ENCODE measurements around the gene MDFIC.

MDFIC gene

DNA sequence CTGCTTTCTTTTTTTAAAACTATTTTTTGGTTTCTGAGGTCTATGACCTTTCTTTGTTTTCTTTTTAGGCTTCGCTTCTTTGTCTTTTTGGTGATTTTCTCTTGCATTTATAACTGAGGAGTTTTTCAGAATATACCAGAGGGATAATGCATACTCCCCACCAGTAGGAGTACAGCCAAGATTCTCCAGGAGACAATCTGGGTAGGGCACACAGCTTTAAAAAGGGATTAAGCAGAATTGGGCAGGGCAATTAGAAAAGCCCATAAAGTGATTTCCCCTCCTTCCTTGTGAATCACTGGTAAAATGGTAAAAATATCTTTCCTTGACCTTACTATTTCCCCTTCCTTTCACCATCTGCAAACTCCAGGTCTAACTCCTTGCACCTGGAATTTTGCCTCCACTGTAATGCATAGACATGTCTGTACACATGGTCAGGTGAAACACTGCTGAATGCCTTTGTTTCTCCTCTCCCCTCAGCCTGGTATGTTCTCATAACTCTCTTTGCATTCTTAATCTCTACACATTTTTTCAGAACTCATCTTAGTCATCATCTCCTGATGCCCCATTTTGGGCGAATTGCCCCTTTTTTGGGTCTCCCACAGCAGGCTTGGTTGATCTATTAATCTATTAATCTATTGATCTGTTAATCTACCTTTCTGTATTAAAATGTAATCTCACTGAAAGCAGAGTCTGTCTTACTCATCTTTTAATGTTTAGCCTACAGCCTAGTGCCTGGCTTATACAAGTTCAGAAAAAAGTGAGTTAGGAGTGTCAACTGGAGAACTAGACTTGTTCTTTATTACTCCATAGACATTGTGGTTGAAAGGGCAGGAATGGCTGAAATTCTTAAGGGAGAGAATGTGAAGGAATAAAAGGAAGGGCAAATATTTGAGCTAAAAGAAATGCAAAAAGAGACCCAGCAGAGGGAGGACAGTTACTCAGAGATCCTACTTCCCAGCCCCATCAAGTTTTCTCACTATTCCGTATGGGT lies 64.6 kb downstream of the MDFIC start:
- no peak for DNase-seq
- intact Hi-C loops (cut with DNase I), result no loop called here

DNA sequence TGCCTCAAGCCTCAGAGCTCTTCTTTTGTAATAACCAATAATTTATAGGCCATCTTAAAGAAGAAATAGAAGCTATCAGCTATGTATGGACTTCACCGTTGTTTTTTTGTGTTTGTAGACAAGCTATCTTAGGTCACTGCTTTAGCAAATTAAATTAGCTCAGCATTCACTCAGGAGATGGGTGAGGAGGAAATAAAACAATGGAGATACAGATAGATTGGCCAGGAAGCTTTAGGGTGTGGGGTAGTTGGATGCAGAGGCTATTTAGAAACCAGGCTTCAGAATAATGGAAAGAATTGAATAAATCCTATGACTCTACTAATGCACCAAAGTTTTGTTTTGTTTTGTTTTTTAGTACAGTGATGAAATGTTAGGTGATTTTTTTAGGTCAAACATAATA lies 66.1 kb downstream of the MDFIC start:
- intact Hi-C loops (cut with DNase I), result no loop called here
- DNase-seq, result no peak

DNA sequence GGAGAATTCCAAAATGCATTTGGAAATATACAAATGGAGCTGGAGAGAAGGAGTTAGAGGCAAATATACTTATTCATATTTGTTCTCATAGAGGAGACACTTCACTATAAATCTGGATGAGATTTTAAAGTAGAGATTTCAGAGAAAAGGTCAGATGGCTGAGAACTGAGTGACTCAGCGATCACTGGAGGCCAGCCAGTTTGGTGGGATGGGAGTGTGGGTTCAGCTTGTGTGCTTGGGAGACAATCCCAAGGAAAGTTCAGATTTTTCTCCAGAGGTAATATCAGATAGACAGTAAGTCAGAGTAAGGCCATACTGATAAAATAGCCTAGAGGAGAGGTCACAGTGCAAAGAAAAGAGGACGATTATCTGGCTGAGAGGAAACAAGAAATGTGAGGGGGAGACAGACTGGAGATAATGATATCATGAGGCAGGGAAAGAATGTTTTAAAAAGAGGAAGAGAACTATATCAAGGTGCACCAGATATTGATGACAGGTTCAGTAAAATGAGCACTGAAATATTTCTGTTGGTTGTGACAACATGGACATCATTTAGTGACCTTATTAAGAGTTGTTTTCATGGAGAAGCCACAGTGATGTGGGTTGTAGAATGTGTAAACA lies 67.0 kb downstream of the MDFIC start:
- intact Hi-C loops (cut with DNase I), result no loop called here

DNA sequence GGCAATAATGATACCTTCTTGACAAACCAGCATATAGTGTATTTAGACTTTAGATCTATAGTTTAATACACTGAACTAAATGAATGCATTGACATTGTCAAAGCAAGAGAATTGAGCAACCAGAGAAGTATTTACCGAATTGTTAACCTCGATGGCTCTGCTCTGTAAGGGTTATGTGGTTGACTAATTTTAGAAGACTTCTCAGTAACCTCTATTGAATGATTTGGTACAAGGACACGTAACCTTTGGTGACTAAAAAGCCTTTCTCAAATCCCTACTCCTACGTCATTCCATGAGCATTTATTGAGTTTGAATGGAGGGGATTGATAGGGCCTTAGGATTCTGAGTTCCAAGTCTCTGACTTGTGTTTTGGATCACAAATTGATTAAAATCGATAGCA lies 67.6 kb downstream of the MDFIC start:
- no peak for DNase-seq
- intact Hi-C loops (cut with DNase I), result no loop called here

More for the DNA sequence above, 67.0 kb downstream of the MDFIC start:
- DNase-seq, result no peak

DNA sequence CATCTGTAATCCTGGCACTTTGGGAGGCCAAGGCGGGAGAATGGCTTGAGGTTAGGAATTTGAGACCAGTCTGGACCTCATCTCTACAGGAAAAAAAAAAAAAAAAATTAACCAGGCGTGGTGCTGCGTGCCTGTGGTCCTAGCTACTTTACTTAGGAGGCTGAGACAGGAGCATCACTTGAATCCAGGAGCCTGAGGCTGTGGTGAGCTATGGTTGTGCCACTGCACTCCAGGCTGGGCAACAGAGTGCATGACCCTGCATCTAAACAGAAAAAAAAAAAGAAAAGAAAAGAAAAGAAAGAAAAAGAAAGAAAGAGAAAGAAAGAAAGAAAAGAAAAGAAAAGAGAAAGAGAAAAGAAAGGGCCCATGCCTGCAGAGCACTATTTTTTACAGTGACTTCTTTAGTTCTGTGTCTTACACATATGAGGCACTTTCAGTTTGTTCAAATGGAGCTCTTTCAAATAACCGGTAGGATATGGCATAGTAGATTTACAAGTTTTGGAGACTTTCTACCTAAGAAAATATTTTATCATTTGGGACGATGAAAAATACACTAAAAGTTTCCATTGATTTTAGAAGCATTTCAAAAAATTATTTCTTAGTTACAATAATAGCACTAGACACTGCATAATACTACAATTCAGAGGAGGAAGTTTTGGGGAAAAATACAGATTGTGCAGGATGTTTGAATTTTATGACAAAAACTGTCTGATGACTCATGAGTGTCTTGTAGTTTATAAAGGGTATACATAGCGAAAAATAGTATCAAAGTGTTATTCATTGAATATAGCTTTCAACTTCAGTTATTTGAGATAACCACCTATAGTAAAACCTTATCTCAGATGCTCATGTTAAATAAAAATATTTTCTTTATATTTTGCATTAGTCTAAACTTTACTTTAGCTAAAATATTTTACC lies 75.9 kb downstream of the MDFIC start:
- DNase-seq, result no peak
- intact Hi-C loops (cut with DNase I), result no loop called here

DNA sequence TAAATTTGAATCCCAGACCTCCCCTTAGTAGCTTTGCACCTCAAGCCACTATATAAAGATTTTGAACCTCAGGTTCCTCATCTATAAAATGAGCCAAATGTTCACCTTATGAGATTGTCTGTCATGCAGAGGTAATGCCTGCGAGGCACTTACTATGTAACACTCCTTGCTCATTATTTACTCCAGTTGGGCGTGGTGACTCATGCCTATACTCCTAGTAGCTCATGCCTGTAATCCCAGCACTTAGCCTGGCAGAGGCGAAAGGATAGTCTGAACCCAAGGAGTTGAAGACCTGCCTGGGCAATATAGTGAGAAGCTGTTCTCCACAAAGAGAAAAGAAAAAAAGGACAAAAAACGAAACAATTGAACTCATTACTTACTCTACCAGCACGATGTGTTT lies 82.2 kb downstream of the MDFIC start:
- intact Hi-C loops (cut with DNase I), result no loop called here
- no peak for DNase-seq

DNA sequence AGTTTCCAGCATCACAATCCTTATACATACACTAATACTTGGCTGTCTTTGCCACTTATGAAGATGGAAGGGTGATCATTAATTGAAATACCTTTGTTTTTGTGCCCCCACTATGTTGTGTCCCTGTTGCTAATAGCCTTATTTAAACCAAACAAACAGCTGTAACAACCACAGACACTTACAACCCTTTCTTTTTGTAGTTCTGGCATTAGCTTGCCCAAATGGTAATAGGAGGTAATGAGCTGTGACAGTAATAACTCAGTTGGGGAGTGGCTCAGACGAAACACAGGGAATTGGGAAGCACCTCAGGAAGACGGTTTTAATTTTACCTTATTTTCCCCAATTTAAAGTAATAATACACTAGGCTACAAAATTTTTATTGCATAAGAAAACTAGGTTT lies 83.4 kb downstream of the MDFIC start:
- DNase-seq, result no peak
- intact Hi-C loops (cut with DNase I), result no loop called here

DNA sequence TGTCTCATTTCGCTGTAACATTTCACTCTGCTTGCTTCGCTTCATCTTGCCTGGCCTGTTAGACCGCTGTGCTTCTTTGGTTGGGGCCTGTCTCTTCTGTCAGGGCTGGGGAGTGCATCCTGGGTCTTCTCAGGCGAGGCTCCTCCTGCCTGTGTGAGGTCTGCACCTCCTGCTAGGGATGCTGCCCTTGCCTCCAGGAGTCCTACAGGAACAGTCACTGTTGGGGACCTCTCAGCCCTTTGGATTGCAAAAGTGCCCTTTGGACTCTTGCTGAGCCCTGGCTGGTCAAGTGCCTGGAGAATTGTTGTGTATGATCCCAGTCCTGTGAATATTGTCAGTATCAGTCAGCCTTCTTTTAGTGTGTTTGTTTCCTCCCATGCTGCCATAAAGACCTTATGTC lies 84.1 kb downstream of the MDFIC start:
- intact Hi-C loops (cut with DNase I), result no loop called here
- DNase-seq, result peak in 2 of 10 donors; percentile 36 to 64

DNA sequence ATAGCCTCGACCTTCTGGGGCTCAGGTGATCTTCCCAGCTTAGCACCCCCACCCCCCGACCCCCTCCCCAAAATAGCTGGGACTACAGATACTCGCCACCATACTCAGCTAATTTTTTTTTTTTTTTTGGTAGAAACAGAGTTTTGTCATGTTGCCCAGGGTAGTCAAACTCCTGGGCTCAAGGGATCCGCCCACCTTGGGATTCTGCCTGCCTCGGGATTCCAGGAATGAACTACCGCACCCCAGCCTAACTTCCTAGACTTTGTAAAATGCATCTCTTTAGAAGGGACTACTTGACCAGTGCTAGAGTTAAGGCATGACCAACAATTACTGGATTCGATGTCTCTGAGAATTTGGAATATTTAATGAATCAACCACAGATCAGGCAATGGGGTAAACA lies 85.9 kb downstream of the MDFIC start:
- intact Hi-C loops (cut with DNase I), result no loop called here
- no peak for DNase-seq

DNA sequence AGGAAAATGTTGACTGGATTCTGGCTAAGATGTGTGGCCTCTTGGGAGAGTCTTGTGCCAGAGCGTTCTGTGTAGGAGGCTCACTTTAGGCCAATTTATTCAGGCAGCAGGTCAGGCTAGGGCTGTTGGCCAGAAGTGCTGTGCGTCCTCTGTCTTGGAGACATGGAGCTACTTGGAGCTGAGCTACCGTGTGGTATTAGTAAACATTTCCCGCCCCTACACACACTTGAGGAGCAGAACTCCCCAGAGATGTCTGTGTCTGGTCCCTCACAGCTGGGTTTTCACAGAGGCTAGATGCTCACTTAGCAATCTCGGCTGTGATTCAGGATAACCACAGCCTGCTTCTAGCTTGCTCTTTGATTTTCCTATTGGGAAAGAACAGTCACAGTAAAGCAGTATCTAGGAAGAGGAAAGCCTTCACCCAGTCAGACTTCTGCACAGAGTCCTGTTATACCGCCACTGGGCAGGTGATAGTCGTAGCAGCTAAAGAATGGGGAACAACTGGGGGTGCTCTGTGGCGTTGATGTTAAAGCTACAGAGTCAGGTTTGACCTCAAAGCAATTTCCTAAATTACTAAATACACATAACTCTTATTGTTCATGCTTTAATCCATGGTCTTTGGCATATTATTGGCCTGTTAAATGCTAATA lies 86.7 kb downstream of the MDFIC start:
- intact Hi-C loops (cut with DNase I), result no loop called here
- no peak for DNase-seq

DNA sequence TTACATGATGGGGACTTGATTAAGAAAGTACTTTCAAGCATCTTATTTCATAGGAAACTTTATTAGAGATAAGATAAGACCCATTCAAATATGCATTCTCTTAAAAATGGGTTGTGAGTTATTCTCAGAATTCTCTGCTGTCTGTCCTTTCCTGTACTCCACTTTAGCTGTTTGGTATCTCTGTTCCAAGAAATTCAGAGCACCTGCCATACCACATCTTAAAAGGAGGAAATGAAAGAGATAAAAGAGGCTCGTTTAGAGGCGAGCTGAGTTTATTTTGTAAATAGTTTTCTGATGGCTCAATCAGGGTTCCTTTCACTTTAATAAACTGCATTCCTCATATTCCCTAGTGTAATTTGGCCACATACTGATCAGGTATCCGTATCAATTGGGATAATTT lies 87.2 kb downstream of the MDFIC start:
- intact Hi-C loops (cut with DNase I), result no loop called here
- DNase-seq, result no peak

DNA sequence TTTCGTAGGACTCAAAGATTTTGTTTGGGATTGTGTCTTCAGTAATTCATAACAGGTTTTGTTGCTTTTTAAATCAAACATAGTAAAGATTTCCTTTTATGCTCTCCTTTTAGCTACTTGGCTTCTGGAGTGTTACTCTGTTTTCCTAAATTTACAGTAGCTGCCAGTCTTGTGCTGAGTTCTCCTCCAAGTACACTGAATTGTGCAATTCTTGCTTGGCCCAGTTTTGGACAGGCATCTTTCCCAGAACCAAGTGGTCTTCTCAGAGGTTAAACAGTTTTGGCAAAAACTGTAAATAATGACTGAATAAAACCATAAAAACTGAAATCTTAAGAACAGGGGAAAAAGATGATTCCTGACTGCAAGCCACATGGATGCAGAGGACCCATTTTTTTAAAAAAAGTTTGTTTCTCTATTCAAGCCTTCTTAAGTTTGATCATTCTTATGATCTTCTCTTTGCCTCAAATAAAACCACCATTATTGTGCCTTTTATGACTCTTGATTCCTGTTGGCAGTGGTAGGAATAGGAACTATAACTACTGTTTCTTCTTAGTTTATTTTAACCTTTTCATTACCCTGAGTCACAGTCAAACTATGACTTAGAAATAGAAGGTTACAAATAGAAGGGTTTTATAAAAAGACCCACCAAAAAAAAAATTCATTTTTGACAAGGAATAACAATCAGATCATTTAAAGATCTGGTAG lies 88.0 kb downstream of the MDFIC start:
- DNase-seq, result no peak
- intact Hi-C loops (cut with DNase I), result no loop called here

DNA sequence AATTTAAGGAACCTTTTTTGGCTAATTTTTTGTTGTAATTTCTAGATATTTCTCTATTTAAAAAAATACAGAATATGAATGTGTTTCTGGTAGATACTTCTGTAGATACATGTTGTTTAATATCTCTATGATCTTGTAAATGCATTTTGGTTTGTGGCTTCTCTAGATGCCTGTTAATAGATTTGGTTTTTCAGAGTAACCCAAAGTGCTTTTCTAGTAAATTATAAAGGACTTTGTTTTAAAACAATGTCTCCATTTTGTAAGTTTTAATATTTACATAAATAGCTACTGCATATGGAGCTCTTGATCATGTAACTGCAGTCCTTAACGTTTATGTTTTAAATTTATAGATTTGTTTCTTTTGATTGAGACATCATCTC lies 88.5 kb downstream of the MDFIC start:
- intact Hi-C loops (cut with DNase I), result no loop called here
- no peak for DNase-seq

DNA sequence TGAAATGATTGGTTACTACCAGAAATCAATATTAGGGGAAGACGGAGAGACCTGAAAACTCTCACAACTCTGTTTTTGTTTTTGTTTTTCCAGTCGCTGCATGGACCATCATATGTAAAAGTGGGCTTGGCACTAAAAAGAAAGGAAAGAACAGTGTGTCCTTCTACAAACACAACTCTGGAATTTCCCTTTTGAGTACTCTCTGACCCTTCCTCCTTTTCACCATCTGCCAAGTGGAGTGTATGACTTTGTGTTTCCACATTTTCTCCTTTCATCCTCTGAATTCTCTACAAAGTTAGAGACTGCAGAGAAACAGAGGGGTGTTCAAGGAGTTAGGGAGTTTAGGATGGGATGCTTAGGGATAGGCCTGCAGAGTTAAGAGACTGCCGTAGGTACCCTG lies 92.0 kb downstream of the MDFIC start:
- DNase-seq, result no peak
- intact Hi-C loops (cut with DNase I), result no loop called here

DNA sequence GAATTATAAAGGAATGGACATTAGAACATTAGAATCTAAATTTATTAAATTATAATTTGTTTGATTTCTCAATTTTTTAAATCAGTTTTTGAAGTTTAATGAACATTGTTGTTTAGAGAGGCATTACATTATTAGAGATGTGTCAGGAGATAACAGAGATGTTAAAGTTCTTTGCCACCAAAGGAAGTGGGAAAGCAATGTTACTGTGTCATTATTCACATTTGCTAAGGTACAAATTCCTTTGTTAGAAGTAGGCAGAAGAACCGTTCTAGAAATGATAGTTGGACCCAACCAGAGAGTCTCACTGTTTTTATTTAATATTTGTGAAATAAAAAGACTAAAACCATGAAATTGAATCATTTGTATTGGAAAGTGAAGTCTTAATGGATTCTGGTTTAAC lies 92.9 kb downstream of the MDFIC start:
- no peak for DNase-seq
- intact Hi-C loops (cut with DNase I), result no loop called here

DNA sequence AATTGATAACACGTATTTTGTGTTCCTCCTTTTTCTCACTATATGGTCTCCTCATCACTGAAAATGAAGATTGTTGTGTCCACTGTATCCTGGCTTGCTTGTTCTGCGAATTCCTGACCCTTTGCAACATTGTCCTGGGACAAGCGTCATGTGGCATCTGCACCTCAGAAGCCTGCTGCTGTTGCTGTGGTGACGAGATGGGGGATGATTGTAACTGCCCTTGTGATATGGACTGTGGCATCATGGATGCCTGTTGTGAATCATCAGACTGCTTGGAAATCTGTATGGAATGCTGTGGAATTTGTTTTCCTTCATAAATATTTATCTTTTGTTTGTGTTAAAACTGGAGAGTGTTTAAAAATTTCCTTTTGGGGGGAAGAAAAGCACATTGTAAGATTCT lies 93.7 kb downstream of the MDFIC start:
- no peak for DNase-seq
- intact Hi-C loops (cut with DNase I), result no loop called here

DNA sequence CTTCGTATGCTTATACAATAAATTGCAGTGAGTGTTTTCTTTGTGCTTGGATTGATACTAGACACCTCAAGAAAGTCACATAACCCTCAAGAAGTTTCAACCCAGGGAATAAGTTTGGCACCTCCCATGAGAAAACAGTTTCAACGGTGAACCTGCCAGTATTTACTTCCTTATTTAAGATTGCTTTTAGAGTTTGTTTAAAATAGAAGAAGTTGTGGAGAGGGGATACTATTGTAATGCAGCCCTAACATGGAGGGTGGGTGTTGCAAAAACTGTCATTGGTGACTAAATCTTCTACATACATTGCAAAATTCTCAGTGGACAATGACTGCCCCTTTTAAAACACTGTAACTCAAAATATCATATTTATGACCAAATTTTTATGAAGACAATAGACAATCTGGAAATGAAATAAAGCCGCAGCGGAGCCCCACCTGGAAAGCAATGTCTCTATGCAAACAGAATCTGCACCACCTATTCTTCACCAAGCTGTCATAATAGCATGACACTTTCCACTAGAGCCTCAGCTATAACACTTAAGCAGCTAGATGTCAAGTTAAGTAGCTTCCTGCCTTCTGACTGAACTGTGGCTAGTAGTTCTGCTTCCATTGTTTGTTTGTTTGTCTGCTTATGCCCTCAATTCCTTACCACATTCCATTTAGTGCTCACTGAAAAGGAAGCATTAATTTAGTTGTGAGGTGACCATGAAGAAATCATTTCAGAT lies 98.2 kb downstream of the MDFIC start:
- no peak for DNase-seq
- intact Hi-C loops (cut with DNase I), result no loop called here

DNA sequence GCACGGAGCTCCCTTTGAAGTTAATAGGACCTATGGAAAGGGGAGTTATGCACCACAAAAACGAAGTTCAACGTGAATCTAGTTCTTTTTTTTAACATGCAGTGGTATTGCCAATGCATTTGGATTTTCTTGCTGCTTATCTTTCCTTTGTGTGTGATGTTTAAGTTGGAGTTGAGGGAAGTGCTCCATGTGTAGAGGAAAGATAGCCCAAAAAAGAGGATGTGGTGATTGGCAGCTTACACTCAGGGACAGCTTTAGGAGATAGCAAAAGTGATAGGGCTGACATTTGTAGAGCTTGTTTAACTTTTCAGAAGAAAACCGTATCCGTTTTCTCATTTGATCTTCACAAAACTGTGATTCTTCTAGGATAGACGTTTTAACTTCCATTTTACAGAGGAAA lies 101.3 kb downstream of the MDFIC start:
- intact Hi-C loops (cut with DNase I), result no loop called here
- DNase-seq, result no peak

DNA sequence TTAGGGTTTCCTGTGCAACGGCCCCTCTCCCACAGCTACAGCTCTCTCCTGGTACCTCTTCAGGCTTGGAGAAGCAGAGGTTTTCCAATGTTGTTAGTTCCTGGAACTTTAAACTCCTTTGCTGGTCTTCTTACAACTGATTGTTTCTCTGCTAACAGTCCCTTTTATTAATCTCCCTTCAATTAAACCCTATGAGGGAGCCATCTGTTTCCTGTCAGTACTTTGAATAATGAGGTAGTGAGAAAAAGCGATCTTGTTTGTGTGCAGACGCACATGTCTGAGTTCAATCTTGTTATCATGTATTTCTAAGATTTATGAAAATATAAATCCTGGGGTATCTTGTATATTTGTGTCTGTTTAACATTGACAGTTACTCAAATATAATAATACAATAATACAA lies 102.4 kb downstream of the MDFIC start:
- intact Hi-C loops (cut with DNase I), result no loop called here
- no peak for DNase-seq
